Right lobe of liver (tissue), 6 donors: Measurements from ENCODE around the gene CD177. TPM values are rescaled to one million over a fixed set of nuclear protein-coding genes. Genes with fewer than 3 reads are reported as not detected.
"Not testable (repeated sequence)": the region's sequence is repeated elsewhere in the genome, so short reads cannot be mapped to it uniquely, and the experiment has no call there.

Experiments
- ATAC-seq, 4 donors: fragments of 200-7000 bp; cut with Tn5 transposase; one replicate each; pipeline ENCODE4 v1.9.1; 2020; ENCODE audit warnings: mild to moderate bottlenecking in 4 of 4, moderate library complexity in 4 of 4
- DNase-seq, 3 donors: peaks; one replicate each; pipeline ENCODE4 v3.0.0-alpha.2; 2020
- H3K27ac ChIP-seq, 3 donors: fragments of 200-600 bp; one replicate each; pipeline ENCODE4 v1.8.0; 2022
- H3K27me3 ChIP-seq, 2 donors: fragments of 200-600 bp; one replicate each; pipeline ENCODE4 v1.8.0; 2022
- H3K36me3 ChIP-seq, 4 donors: fragments of 200-600 bp; sonication (generic) in 1 of 4; one replicate each; pipeline versions ENCODE4 v1.5.1 to v1.8.0; 2017 to 2022; ENCODE audit warnings: control low read depth in 1 of 4
- H3K4me1 ChIP-seq, 4 donors: fragments of 200-600 bp; sonication (generic) in 1 of 4; one replicate each; pipeline versions ENCODE4 v1.5.1 to v1.8.0; 2017 to 2022; ENCODE audit warnings: control low read depth in 1 of 4
- H3K4me3 ChIP-seq, 3 donors: fragments of 200-600 bp; one replicate each; pipeline ENCODE4 v1.8.0; 2022
- H3K9me3 ChIP-seq, 4 donors: fragments of 200-600 bp; sonication (generic) in 1 of 4; one replicate each; pipeline versions ENCODE4 v1.5.1 to v1.8.0; 2017 to 2022; ENCODE audit warnings: control low read depth in 1 of 4
- POLR2A ChIP-seq: fragments of 450-650 bp; IDR thresholded peaks from one replicate; pipeline ENCODE4 v1.6.1; 2017; ENCODE audit warnings: antibody characterized with exemption, mild to moderate bottlenecking
- WGBS: methylation state at CpG from one replicate; pipeline ENCODE4 v1.1.6; 2018; ENCODE audit warnings: low coverage, low lambda C conversion rate; ENCODE audit not compliant: insufficient coverage; ENCODE audit errors: missing lambda C conversion rate; 5-methylcytosine and 5-hydroxymethylcytosine counted together
- intact Hi-C, 2 donors: fragments of 100-400 bp; cut with DNase I; formaldehyde crosslinking; loops; one replicate each; pipeline versions ENCODE4 v1.11.2 to v1.14.1; 2022
- total RNA-seq, 6 experiments: library from RNA; depleted of rRNA in 2 of 6; stranded (reverse); fragments of >200 nt in 2 of 6; fragmentation: NEBNext Ultra II Directional in 3 of 6; extraction: Animal tissue kit (Norgen Biotek cat#: 25700) in 3 of 6; gene quantifications; one replicate each; pipeline versions ENCODE4 v1.1.0 to v1.2.4, GENCODE V29; 2016 to 2023
- TF ChIP-seq, protein P1 (sequence below), 4 donors: fragments of 200-600 bp in 3 of 4; fragments of 450-650 bp in 1 of 4; IDR thresholded peaks; one replicate each; pipeline versions ENCODE4 v1.5.1 to v1.8.0; 2016 to 2022; ENCODE audit warnings: antibody characterized with exemption in 4 of 4, mild to moderate bottlenecking in 2 of 4
- donor health status: DM: no; HTN: yes; CAD: no.
- donor health status: DM: no; HTN: no; CAD: no.
- donor health status: DM: no; HTN: no; CAD: no.
- donor health status: DM: no; HTN: yes; CAD: no.
- donor health status: DM: no; HTN: yes; CAD: no.

CD177 gene
- total RNA-seq, 6 experiments from 2014 or later: 0.51 to 5.3 (median 1.3) TPM; not detected in 1

DNA sequence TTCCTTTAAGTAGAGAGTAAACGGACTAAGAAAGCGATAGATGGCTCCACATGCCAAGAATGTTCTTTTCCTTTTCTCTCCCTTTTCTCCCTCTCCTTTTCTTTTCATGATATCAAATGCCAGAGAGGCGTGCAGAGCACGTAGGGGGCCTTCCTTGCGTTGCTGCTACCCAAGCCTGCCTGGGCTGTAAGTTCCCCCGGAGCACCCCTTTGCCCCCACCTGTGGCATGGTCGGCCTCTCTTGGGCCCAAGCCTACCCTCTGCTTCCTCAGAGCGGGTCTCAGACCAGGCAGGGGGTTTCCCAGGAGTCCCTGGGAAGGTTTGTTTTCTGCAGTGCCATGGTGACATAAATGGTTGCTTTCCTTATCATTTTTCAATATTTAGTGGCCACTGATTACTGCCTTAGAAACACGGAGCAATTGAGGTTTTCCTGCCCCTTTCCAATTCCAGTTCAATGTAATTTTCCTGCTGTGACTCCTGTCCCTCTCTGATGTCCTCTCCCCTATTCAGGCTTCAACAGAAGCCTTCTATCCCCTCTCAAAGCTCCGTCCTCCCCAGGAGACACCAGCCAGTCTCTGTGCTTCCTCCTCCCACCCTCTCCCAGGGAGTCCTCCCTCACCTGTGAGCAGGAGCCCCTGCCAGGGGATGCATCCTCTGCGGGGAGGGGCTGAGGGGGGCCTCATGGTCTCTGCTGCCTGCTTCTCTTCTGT, 22.6 kb upstream of the CD177 start:
- Histone ChIP-seq H3K27ac (no peak overlapping the region), H3K4me1 (no peaks in the 10 kb centered on the region), H3K36me3 (no peaks in the 10 kb centered on the region), H3K9me3 (no peaks in the 10 kb centered on the region), H3K4me3 (no peak overlapping the region), H3K27me3 (no peaks in the 10 kb centered on the region)
- DNase-seq: no peak
- no peak for ATAC-seq
- TF ChIP-seq, protein P1, sequence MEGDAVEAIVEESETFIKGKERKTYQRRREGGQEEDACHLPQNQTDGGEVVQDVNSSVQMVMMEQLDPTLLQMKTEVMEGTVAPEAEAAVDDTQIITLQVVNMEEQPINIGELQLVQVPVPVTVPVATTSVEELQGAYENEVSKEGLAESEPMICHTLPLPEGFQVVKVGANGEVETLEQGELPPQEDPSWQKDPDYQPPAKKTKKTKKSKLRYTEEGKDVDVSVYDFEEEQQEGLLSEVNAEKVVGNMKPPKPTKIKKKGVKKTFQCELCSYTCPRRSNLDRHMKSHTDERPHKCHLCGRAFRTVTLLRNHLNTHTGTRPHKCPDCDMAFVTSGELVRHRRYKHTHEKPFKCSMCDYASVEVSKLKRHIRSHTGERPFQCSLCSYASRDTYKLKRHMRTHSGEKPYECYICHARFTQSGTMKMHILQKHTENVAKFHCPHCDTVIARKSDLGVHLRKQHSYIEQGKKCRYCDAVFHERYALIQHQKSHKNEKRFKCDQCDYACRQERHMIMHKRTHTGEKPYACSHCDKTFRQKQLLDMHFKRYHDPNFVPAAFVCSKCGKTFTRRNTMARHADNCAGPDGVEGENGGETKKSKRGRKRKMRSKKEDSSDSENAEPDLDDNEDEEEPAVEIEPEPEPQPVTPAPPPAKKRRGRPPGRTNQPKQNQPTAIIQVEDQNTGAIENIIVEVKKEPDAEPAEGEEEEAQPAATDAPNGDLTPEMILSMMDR (IDR thresholded peaks at IDR 0.05): no peak
- TF ChIP-seq POLR2A: no peak
- WGBS: 55% methylated on average over 10 of the region's 11 CpGs
- intact Hi-C loops: no loop called here

DNA sequence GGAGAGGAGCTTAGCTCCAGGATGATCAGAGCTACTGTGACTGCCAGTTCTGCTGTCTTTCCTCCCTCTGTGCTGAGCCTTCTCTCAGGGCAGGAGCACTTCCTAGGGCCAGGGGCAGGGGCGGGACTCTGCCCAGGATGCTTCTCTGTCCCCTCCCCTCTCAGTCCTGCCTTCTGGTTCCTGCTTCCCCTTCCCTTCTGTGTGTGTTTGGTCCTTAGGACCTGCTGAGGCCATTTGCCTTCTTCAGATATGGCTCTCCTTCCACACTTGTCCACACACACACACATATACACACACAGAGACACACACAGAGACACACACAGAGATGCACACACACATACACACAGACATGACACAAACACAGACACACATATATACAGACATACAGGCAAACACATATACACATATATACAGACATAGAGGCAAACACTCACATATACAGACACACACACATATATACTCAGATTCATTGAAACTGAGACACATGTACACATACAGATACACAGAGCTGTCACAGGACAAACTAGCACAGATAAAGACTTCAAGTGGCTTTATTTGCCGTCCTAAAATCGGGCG, 22.0 kb upstream of the CD177 start:
- H3K36me3 ChIP-seq: no peaks in the 10 kb centered on the region
- ATAC-seq (peak in 1 of 4 donors; percentile 32), DNase-seq (no peak)
- H3K4me3 ChIP-seq: no peak overlapping the region
- H3K4me1 ChIP-seq: no peaks in the 10 kb centered on the region
- no peak for TF ChIP-seq POLR2A
- TF ChIP-seq, protein P1 (IDR thresholded peaks at IDR 0.05): no peak
- no peaks in the 10 kb centered on the region for H3K9me3 ChIP-seq
- intact Hi-C loops: no loop called here
- H3K27me3 ChIP-seq: no peaks in the 10 kb centered on the region
- WGBS: 34% methylated on average over 4 of the region's 4 CpGs
- no peak overlapping the region for H3K27ac ChIP-seq

DNA sequence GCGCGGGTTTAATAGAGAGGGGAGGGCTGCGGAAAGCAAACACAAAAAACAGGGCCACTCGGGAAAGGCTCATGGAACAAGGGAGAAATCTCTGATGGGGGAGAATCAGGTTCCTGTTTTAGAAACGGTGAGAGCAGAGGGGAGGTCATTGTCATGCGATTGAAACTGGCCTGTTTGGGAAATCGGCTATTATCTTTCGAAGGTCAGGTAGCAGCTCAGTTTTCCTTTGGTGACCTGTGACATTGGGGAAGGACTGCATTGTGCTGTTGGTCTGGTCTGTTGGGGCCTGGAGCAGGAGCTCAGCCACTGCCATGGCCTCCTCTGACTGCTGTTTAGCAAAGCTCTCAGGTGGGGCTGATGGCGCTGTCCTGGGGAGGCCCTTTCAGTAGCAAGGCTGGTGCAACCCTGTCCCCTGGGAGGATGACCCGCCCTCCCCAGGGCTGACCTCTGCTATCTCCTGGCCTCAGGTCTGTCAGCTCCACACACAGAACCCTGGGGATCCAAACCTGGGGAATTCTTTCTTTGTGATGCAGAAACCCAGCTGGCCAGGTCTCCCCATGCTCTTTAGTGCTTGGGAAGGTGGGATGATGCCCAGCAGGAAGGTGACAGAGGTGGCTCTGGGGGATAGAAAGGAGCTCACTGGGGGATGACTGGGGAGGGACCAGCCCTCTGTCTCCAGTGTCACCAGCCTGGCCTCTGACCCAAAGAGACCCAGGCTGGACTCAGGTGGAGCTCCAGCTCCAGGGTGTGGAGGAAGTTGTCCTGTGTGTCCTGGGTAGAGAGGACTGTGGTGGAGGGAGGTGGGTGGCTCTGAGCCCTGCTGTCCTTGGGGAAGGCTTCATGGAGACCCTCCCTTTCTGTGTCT, 21.2 kb upstream of the CD177 start:
- intact Hi-C loops: no loop called here
- H3K27ac ChIP-seq: no peak overlapping the region
- H3K27me3 ChIP-seq: no peaks in the 10 kb centered on the region
- no peaks in the 10 kb centered on the region for H3K36me3 ChIP-seq
- WGBS: 37% methylated on average over 8 of the region's 10 CpGs
- no peak overlapping the region for H3K4me3 ChIP-seq
- DNase-seq (no peak), ATAC-seq (peak in 1 of 4 donors; percentile 32)
- no peaks in the 10 kb centered on the region for H3K4me1 ChIP-seq
- no peaks in the 10 kb centered on the region for H3K9me3 ChIP-seq
- TF ChIP-seq POLR2A: no peak
- TF ChIP-seq, protein P1 (IDR thresholded peaks at IDR 0.05): no peak

DNA sequence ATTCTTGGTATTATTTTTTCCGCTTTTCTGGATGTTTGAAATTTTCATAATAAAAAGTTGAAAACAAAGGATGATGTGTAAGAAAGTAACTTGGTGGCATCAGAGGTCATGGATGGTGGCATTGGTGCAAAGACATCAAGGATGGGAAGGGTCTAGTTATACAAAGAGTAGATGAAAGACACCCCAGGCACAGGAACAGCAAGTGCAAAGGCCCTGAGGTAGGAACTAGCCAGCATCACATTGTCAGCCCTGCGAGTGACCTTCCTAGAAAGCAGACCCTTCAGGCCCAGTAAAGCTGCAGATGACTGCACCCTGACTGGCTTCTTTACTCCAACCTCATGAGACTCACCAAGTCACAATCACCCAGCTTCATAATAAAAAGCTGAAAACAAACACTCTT, 17.0 kb upstream of the CD177 start:
- H3K27ac ChIP-seq, DNase-seq, H3K4me3 ChIP-seq, H3K36me3 ChIP-seq, intact Hi-C loops, ATAC-seq, H3K27me3 ChIP-seq, H3K9me3 ChIP-seq, H3K4me1 ChIP-seq: not testable (repeated sequence)
- 61% methylated on average over 2 of the region's 2 CpGs for WGBS

DNA sequence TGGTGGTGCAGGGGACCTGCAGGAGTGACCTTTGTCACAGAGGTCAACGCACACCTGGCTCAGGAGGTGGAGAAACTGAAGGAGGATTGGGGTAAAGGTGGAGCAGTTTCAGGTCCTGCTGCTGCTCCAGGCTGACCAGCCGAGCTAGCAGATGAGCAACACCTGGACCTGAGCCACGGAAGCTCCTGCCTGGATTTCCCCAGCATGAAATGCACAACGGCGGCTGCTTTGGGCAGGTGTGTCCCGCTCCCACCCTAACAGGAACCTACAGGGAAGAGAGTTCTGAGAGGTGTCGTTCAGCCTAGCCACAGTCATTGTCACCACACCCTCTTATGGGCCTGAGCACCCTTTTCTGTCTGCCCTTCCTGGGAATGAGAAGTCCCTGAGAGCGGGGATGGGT, 15.7 kb upstream of the CD177 start:
- intact Hi-C loops: no loop called here
- no peaks in the 10 kb centered on the region for H3K4me1 ChIP-seq
- no peaks in the 10 kb centered on the region for H3K36me3 ChIP-seq
- ATAC-seq (no peak), DNase-seq (no peak)
- H3K27ac ChIP-seq: no peak overlapping the region
- no peaks in the 10 kb centered on the region for H3K27me3 ChIP-seq
- H3K9me3 ChIP-seq: no peaks in the 10 kb centered on the region
- no CpG with 5 or more reads among the region's 8 CpGs for WGBS
- TF ChIP-seq POLR2A: no peak
- TF ChIP-seq, protein P1 (IDR thresholded peaks at IDR 0.05): no peak
- no peak overlapping the region for H3K4me3 ChIP-seq
